Measurements from ENCODE around the gene SPDYE17. TPM values are rescaled to one million over a fixed set of nuclear protein-coding genes. Genes with fewer than 3 reads are reported as not detected.

SPDYE17 gene
- total RNA-seq, 6 experiments from 2014 or later: not detected

Small RNA genes within 50 kb of the gene (small RNA-seq; reads per million reads assigned to genes)
- gene RF00019: 0 reads per million in 2 experiments

Other genes with a start within 250 kb of the SPDYE17 start
- 1 to 10 TPM in 1 of 6 experiments, under 1 TPM in 2, not detected in 3; 0.51 to 1.3 (median 0.62) TPM for gene SPDYE18, start 30.2 kb upstream of the SPDYE17 start, total RNA-seq
- gene CCDC146, start 90.3 kb upstream of the SPDYE17 start, total RNA-seq: 1 to 10 TPM; 2.6 to 7.2 (median 4.0) TPM
- gene FGL2, start 167.5 kb upstream of the SPDYE17 start, total RNA-seq: 10 to 100 TPM in 1 of 6 experiments, 1 to 10 TPM in 5; 3.4 to 19.3 (median 7.5) TPM

Data from right lobe of liver (tissue), 5 donors.